NOMO-1 treated with DMSO at 0.1 percent for 48 hours (cell line): ENCODE results near the gene APCDD1L.

Source experiments
- DNase-seq: peaks from one replicate; lab custom pipeline; 2025; ENCODE audit not compliant: unreplicated experiment; lab: John Stamatoyannopoulos, UW

APCDD1L gene

GRCh38 chr20:58467572-58468527, 47.3 kb downstream of the APCDD1L start:
- DNase-seq = no peak

- DNase-seq = no peak
Measured at GRCh38 chr20:58466729-58467571, 48.2 kb downstream of the APCDD1L start.

DNA sequence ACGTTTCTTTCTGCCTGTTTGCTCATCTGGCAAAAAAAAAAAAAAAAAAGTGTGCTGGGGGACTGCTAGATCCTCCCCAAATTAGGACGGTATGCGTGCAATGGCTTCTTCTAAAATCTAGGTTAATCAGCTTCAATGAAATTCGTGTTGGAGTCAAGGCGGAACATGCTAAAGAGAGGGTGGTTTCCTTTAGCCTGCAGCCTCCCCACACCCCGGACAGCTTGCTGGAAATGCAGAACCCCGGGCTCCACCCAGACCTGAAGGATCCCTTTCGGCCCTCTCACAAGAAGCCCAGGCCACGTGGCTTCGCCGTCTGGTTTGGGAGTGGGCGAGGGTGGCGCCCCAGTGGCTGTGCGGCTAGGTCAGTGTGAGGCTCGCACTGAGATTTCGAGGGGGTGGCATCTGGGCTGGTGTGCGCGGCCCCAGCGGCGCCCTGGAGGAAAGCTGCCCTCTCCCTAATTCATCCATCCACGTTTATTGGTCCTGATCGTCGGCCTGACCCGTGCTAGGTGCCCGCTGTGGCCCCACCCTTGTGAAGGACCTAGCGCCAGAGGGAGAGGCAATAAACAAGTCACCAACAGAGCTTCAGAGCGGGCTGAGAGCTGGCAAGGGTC, 49.0 kb downstream of the APCDD1L start:
- DNase-seq = no peak

DNA sequence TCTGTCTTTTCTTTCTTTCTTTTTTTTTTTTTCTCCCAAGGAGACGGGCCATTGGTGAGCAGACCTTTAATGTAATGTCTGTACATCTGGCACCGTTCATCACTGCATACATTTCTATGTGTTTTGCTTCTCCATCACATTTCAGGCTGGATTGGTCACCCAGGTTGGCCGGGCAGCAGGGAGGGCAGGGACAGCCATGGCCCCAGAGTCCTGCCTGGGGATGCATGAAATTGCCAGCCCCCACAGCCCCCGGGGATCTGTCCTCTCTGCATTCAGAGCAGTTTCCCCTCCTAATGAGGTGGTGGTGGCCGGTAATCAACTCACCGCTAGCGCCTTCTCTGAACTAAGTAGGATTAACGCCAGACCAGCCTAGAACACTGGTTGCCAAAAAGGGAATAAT, 50.4 kb downstream of the APCDD1L start:
- no peak for DNase-seq

GRCh38 chr20:58463256-58463655, 51.9 kb downstream of the APCDD1L start:
- DNase-seq = no peak

- DNase-seq = no peak
Measured at GRCh38 chr20:58461899-58462298, 53.3 kb downstream of the APCDD1L start.

DNA sequence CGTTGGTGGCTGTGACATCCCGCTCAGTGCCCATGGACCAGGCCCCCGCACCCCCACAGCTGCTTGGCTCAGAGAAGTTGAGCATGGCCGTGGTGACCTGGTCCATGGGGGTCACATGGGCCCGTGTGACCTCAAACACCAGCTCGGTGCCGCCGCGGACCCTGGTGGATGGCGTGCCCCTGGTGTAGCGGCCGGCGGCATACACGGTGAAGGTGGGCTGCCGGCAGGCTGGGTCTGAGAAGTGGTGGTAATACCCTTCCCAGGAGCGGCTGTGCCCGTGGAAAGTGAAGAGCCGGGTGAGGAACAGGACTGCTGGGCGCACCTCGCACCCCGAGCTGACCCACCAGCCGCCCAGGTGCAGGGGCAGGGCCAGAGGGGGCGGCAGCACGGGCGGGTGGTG, 54.1 kb downstream of the APCDD1L start:
- no peak for DNase-seq

DNA sequence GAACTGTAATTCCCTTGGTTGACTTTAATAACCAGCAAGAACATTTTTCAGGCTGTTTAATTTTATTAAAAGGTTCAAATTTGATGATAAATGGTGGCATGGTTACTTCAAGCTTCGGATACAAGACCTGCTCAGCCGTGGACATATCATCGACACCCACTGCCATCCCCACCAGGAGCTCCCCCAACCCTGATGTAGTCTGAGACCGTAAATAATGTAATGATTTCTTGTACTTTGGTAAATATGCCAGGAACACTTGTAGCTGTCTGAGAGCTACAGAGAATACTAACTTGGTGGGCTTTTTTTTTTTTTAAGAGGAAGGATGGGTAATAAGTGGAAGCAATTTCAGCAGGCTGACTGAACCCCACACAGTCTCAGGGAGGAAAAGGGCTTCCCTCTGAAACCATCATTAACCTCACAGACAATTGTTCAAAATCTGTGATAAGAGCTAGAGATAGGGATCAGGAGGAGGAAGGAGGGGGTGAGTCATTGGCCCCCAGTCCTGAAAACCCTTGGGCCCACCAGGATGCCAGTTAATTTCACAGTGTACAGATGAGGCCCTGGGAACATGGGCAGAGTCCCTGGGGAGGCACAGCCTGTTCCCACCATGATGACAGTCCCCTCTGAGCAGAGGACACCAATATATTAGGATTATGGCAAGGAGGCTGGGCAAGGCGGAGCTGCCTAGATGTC, 56.0 kb downstream of the APCDD1L start:
- no peak for DNase-seq

- peak; percentile 30 for DNase-seq
Measured at GRCh38 chr20:58458342-58459057, 56.7 kb downstream of the APCDD1L start.

GRCh38 chr20:58457083-58457695, 58.0 kb downstream of the APCDD1L start:
- no peak for DNase-seq

DNA sequence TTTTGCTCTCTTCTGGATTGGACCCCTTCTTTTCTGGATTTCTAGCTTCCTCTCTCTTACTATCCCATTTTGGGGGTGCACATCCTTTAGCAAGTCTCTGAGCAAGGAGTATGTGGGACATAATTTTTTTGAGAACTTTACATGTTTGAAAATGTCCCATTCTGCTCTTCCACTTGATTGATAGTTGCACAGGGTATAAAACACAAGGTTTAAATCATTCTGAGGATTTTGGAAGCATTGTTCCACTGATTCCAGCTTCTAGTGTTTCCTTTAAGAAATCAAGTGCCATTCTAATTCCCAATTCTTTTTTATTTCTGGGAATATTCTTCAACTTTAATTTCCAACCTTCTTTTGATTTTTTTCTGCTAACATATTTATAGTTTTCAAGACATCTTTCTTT, 60.7 kb downstream of the APCDD1L start:
- DNase-seq = no peak

DNA sequence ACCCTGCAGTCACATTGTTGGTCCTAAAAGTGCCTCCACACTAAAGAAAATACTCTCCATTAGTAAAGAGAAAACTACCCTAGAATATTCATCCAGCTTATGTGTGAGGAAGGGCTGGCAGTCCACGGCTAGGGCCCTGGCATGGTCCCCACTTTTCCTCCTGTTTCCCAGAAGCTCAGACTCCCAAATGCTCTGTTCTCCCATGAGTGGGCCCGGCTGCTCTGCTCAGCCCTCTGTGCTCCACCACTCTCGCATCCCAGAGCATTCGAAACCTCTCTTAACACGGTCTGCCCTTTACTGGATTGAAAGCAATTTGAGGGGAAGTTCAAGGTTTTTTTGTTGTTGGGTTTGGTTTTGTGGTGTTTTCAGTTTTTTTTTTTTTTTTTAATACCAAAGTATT, 61.8 kb downstream of the APCDD1L start:
- DNase-seq = no peak

DNA sequence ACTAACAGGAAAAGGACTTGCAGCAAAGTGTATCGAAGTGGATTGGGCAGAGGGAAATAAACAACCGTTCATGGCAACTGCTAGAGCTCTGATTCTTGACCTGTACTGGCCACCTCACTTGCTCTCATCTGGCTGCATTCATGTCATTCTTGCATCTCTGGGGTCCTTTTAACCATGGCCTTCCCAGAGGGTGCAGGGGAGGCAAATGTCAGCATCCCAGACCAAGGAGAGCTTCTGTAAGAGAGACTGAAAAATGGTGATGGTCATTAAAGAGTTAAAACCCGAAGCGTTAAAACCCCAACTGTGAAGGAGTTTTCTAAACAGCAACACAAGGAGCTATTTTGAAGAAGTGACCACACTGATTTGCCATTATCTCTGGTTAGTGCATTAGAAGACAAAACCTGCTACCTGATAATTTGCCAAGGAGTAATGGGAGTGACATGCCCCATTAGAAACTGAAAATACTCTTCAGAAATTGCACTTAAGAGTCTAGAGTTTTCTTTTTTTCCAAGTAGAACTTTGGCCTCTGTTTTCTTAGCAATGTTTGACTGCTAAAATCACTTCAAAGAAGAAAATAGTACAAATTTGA, 62.4 kb downstream of the APCDD1L start:
- DNase-seq = no peak

- DNase-seq = peak; percentile 51
Measured at GRCh38 chr20:58450254-58450653, 64.9 kb downstream of the APCDD1L start.

- DNase-seq = no peak
Measured at GRCh38 chr20:58449681-58450221, 65.4 kb downstream of the APCDD1L start.

GRCh38 chr20:58448958-58449357, 66.2 kb downstream of the APCDD1L start:
- DNase-seq = no peak

- DNase-seq = peak; percentile 18
Measured at GRCh38 chr20:58447511-58448391, 67.4 kb downstream of the APCDD1L start.

DNA sequence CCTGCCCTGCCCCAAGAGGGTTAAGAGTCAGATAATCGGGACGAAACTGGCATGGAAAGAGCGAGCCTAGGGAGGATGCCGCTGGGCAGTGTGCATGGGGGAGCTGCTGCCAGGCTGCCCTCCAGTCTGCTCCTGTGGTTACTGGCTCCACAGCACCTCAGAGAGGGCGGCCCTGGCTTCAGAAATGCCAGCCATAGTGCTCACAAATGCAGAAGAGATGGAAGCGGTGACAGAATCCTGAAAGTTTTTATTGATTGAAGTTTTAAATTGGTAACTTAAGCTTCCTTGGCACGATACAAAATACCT, 68.3 kb downstream of the APCDD1L start:
- DNase-seq = no peak
